Sciatic nerve (tissue), 2 donors: ENCODE data around the gene PGAM2. TPM values are rescaled to one million over a fixed set of nuclear protein-coding genes. Genes with fewer than 3 reads are reported as not detected.
A peak's percentile ranks its signal among the peaks of the same experiment; 100 is the strongest.

ENCODE experiments used
- ATAC-seq: fragments of 200-7000 bp; cut with Tn5 transposase; one replicate; pipeline ENCODE4 v1.9.1; 2020; ENCODE audit warnings: mild to moderate bottlenecking, moderate library complexity
- DNase-seq: peaks from one replicate; pipeline ENCODE4 v3.0.0-alpha.2; 2020; ENCODE audit warnings: low spot score
- intact Hi-C: fragments of 100-400 bp; cut with DNase I; formaldehyde crosslinking; loops from one replicate; pipeline ENCODE4 v1.14.2; 2022
- total RNA-seq: library from RNA; stranded (reverse); fragmentation: NEBNext Ultra II Directional; extraction: Animal tissue kit (Norgen Biotek cat#: 25700); gene quantifications from one replicate; pipeline ENCODE4 v1.2.1, GENCODE V29; 2021
- donor health status: DM: no; HTN: no; CAD: no.
- donor health status: DM: no; HTN: no; CAD: no.

Gene PGAM2
- total RNA-seq, 1 donor from 2014 or later = 0.85 TPM

- ATAC-seq = peak; percentile 76
- intact Hi-C loops = loop anchor here (10.0 kb wide), 1 partner anchor 111 kb away; the partner anchor contains the start of gene GCK
- peak; percentile 83 for DNase-seq
Measured at GRCh38 chr7:44073664-44074348, 8.4 kb upstream of the PGAM2 start.

- intact Hi-C loops = loop anchor here (10.0 kb wide), 1 partner anchor 112 kb away; the partner anchor contains the start of gene GCK
- DNase-seq (peak; percentile 87), ATAC-seq (peak; percentile 53)
Measured at GRCh38 chr7:44072364-44073231, 7.2 kb upstream of the PGAM2 start.

GRCh38 chr7:44071726-44072363 is 6.5 kb upstream of the PGAM2 start:
- intact Hi-C loops = loop anchor here (10.0 kb wide), 1 partner anchor 113 kb away; the partner anchor contains the start of gene GCK
- ATAC-seq = no peak
- no peak for DNase-seq

GRCh38 chr7:44068054-44068453 is 2.7 kb upstream of the PGAM2 start:
- intact Hi-C loops = no loop called here
- DNase-seq (no peak), ATAC-seq (no peak)

- no peak for ATAC-seq
- peak; percentile 59 for DNase-seq
- intact Hi-C loops = no loop called here
Measured at GRCh38 chr7:44067064-44067951, 1.9 kb upstream of the PGAM2 start.

GRCh38 chr7:44066494-44067063 is 1.2 kb upstream of the PGAM2 start:
- intact Hi-C loops = no loop called here
- peak; percentile 53 for DNase-seq
- no peak for ATAC-seq

GRCh38 chr7:44066111-44066460 is 719 bp upstream of the PGAM2 start:
- ATAC-seq (no peak), DNase-seq (peak; percentile 49)
- intact Hi-C loops = no loop called here

- intact Hi-C loops = no loop called here
- peak; percentile 20 for ATAC-seq
- DNase-seq = peak; percentile 63
Measured at GRCh38 chr7:44064791-44065430, 456 bp downstream of the PGAM2 start.

GRCh38 chr7:44063894-44064651 is 1.3 kb downstream of the PGAM2 start:
- ATAC-seq = no peak
- intact Hi-C loops = no loop called here

GRCh38 chr7:44063547-44063893 is 1.8 kb downstream of the PGAM2 start:
- DNase-seq (peak; percentile 47), ATAC-seq (no peak)
- intact Hi-C loops = no loop called here

More at GRCh38 chr7:44063894-44064651, 1.3 kb downstream of the PGAM2 start:
- DNase-seq = peak; percentile 55

GRCh38 chr7:44062903-44063295 is 2.5 kb downstream of the PGAM2 start:
- no peak for ATAC-seq
- intact Hi-C loops = no loop called here
- DNase-seq = no peak

- no peak for ATAC-seq
- peak; percentile 64 for DNase-seq
- intact Hi-C loops = no loop called here
Measured at GRCh38 chr7:44062180-44062902, 3.0 kb downstream of the PGAM2 start.

GRCh38 chr7:44061645-44062179 is 3.7 kb downstream of the PGAM2 start:
- intact Hi-C loops = no loop called here
- no peak for ATAC-seq
- DNase-seq = peak; percentile 48

GRCh38 chr7:44060948-44061644 is 4.3 kb downstream of the PGAM2 start:
- no peak for ATAC-seq
- intact Hi-C loops = no loop called here
- peak; percentile 51 for DNase-seq

GRCh38 chr7:44060091-44060947 is 5.0 kb downstream of the PGAM2 start:
- DNase-seq (peak; percentile 48), ATAC-seq (no peak)
- intact Hi-C loops = no loop called here
